ENCODE results near the gene IL36A. TPM values are rescaled to one million over a fixed set of nuclear protein-coding genes. Genes with fewer than 3 reads are reported as not detected.

Gene IL36A
- total RNA-seq, 1 donor from 2014 or later = not detected

DNA sequence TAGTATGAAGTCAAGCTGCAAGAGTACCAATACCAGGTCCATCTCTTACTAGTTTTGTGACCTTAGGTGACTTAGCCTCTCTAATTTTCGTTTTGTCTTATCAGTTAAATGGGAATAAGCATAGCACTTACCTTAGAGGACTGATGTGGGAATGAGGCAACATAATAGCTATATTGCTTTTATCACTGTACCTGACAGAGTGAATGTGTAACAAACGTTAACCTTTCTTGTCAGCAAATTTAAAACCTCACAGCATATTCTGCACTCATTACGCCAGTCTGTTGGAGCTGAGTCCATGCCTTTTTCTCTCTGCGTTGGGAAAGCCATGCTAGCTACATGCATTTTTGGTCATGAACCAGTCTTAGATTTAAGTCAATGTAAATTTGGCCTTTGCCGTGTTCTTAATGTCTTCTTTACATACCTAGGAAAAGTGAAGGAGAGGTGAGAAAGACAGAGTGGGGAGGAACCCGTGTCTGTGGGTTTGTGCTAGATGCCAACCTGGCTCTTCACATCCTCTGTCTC lies 47.2 kb downstream of the IL36A start, which contains the start of gene IL36B:
TSS of gene IL36B (minus strand) at position 472 of the 522 bp plus-strand sequence.
- DNase-seq = no peak

DNA sequence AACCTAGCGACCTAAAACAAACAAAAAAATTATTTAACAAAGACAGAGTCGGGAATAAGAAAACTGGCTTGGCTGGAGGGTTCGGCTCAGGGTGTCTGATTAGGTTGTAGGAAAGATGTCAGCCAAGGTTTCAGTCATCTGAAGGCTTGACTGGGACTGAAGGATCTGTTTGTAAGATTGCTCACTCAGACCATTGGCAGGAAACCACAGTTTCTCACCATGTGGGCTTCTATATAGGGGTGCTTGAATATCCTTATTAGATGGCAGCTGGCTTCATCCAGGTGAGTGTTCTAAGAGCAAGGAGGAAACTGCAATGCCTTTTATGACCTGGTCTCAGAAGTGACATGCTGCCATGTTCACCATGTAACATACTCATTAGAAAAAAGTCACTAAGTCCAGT lies 48.4 kb downstream of the IL36A start:
- no peak for DNase-seq

DNA sequence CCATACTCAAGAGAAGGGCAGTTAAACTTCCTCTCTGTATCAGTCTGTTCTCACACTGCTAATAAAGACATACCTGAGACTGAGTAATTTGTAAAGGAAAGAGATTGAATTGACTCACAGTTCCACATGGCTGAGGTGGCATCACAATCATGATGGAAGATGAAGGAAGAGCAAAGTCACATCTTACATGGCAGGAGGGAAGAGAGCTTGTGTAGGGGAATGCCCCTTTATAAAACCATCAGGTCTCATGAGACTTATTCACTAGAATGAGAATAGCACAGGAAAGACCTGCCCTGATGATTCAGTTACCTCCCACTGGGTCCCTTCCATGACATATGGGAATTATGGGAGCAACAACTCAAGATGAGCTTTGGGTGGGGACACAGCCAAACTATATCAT lies 48.8 kb downstream of the IL36A start:
- no peak for DNase-seq

DNA sequence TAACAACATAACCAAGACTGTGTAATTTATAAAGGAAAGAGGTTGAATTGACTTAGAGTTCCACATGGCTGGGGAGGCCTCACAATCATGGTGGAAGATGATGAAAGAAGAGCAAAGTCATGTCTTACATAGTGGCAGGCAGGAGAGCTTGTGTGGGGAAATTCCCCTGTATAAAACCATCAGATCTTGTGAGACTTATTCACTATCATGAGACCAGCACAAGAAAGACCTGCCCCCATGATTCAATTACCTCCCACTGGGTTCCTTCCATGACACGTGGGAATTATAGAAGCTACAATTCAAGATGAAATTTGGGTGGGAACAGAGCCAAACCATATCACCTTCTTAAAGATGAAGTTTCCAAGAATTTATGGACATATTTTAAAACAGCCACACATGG lies 51.3 kb downstream of the IL36A start:
- no peak for DNase-seq

DNA sequence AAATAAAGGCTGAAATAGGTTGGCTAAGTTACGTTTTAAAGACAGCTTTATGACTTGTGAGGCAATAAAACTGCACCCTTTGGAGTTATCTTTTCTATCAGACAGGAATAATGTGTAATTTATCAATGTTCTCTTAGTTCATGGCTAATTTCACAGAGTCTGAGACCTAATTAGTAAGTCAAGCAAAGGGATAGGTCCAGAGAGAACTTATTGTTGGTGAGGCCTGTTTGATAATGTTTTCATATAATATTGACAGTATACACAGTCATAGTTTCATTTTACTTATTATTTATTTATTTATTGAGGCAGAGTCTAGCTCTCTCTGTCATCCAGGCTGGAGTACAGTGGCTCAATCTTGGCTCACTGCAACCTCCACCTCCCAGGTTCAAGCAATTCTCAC lies 51.9 kb downstream of the IL36A start:
- no peak for DNase-seq

Other genes starting within 250 kb of the IL36A start
- 2.4 and 12.8 TPM in 2 replicates for gene CKAP2L, start 240.8 kb upstream of the IL36A start, total RNA-seq
- under 0.01 and 0.19 TPM in 2 replicates for gene IL1A, start 221.0 kb upstream of the IL36A start, total RNA-seq
- 0.14 and 0.17 TPM in 2 replicates for gene IL1B, start 168.7 kb upstream of the IL36A start, total RNA-seq
- not detected in 2 replicates for gene IL37, start 94.3 kb upstream of the IL36A start, total RNA-seq
- not detected in 2 replicates for gene IL36G, start 27.5 kb upstream of the IL36A start, total RNA-seq
- gene IL36B, start 47.4 kb downstream of the IL36A start, total RNA-seq = not detected in 2 replicates
- not detected in 2 replicates for gene IL36RN, start 53.7 kb downstream of the IL36A start, total RNA-seq
- not detected in 2 replicates for gene IL1F10, start 62.5 kb downstream of the IL36A start, total RNA-seq
- gene IL1RN, start 122.1 kb downstream of the IL36A start, total RNA-seq = under 0.01 TPM in 1 of 2 replicates, not detected in the other
- 0.34 and 0.79 TPM in 2 replicates for gene PSD4, start 168.5 kb downstream of the IL36A start, total RNA-seq

Data from dermis blood vessel endothelial cell (primary cell).